A204.1 (cell line): Measurements from ENCODE around the gene EXOC1.
"Not testable (repeated sequence)": the region's sequence is repeated elsewhere in the genome, so short reads cannot be mapped to it uniquely, and the experiment has no call there.

Experiments used
- FAIRE-seq: peaks from 2 replicates; lab custom pipeline; 2012; peaks lifted over from hg19 to GRCh38; lab: Jason Lieb, UNC

The EXOC1 gene

GRCh38 chr4:55906323-55906722 is 52.9 kb downstream of the EXOC1 start:
- FAIRE-seq = no peak

- no peak for FAIRE-seq
These were observed 53.5 kb downstream of the EXOC1 start for GRCh38 chr4:55906989-55907388.

- FAIRE-seq = peak; percentile 94
These were observed 54.0 kb downstream of the EXOC1 start for GRCh38 chr4:55907469-55907868.

- no peak for FAIRE-seq
These were observed 56.7 kb downstream of the EXOC1 start for GRCh38 chr4:55910140-55910539.

- no peak for FAIRE-seq
These were observed 58.8 kb downstream of the EXOC1 start for GRCh38 chr4:55912249-55912648.

GRCh38 chr4:55920571-55920970 is 67.1 kb downstream of the EXOC1 start:
- no peak for FAIRE-seq

GRCh38 chr4:55921093-55921492 is 67.6 kb downstream of the EXOC1 start:
- FAIRE-seq = no peak

GRCh38 chr4:55925241-55925640 is 71.8 kb downstream of the EXOC1 start:
- no peak for FAIRE-seq

- FAIRE-seq = no peak
These were observed 73.2 kb downstream of the EXOC1 start for GRCh38 chr4:55926610-55927009.

GRCh38 chr4:55927803-55928437 is 74.5 kb downstream of the EXOC1 start:
- no peak for FAIRE-seq

GRCh38 chr4:55928846-55929245 is 75.4 kb downstream of the EXOC1 start:
- no peak for FAIRE-seq

- FAIRE-seq = no peak
These were observed 77.6 kb downstream of the EXOC1 start for GRCh38 chr4:55931043-55931442.

- no peak for FAIRE-seq
These were observed 78.4 kb downstream of the EXOC1 start for GRCh38 chr4:55931833-55932232.

GRCh38 chr4:55932511-55932910 is 79.1 kb downstream of the EXOC1 start:
- FAIRE-seq = no peak

- FAIRE-seq = no peak
These were observed 80.2 kb downstream of the EXOC1 start for GRCh38 chr4:55933611-55934010.

GRCh38 chr4:55935907-55936306 is 82.5 kb downstream of the EXOC1 start:
- not testable (repeated sequence) for FAIRE-seq

GRCh38 chr4:55938481-55938880 is 85.0 kb downstream of the EXOC1 start:
- no peak for FAIRE-seq

GRCh38 chr4:55939421-55939820 is 86.0 kb downstream of the EXOC1 start:
- no peak for FAIRE-seq

GRCh38 chr4:55941881-55942396 is 88.5 kb downstream of the EXOC1 start:
- no peak for FAIRE-seq

GRCh38 chr4:55947254-55947882 is 93.9 kb downstream of the EXOC1 start:
- FAIRE-seq = peak; percentile 89

- peak; percentile 96 for FAIRE-seq
These were observed 94.7 kb downstream of the EXOC1 start for GRCh38 chr4:55947912-55948725.

GRCh38 chr4:55948726-55949481 is 95.5 kb downstream of the EXOC1 start, which contains the start of gene CEP135:
CEP135 (plus strand) TSS chr4:55948945; CDS start chr4:55952131, 3,186 bp downstream.
- FAIRE-seq = no peak
